GM12872 (cell line): ENCODE results near the gene HOXA4.

Experiments used
- CTCF ChIP-seq: IDR thresholded peaks from 3 replicates; pipeline ENCODE4 v1.5.1; 2011; ENCODE audit warnings: low read depth, mild to moderate bottlenecking, low read length, moderate library complexity; ENCODE audit not compliant: insufficient read depth

The HOXA4 gene

DNA sequence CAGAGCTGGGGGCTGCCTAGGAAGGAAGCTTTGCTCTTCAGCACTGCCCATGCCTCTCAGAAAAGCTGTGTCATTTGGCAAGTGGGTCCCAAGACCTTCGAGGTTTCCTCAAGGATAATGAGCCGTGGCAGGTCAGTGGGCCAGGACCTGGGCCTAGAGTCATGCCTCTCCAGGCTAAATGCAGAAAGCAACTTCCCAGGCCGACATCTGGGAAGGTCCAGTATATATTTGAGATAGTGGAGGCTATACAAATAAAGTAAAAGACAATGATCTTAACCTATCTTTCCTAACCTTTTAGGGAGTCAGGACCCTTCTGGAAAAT is 45.9 kb upstream of the HOXA4 start:
- no peak for TF ChIP-seq CTCF

DNA sequence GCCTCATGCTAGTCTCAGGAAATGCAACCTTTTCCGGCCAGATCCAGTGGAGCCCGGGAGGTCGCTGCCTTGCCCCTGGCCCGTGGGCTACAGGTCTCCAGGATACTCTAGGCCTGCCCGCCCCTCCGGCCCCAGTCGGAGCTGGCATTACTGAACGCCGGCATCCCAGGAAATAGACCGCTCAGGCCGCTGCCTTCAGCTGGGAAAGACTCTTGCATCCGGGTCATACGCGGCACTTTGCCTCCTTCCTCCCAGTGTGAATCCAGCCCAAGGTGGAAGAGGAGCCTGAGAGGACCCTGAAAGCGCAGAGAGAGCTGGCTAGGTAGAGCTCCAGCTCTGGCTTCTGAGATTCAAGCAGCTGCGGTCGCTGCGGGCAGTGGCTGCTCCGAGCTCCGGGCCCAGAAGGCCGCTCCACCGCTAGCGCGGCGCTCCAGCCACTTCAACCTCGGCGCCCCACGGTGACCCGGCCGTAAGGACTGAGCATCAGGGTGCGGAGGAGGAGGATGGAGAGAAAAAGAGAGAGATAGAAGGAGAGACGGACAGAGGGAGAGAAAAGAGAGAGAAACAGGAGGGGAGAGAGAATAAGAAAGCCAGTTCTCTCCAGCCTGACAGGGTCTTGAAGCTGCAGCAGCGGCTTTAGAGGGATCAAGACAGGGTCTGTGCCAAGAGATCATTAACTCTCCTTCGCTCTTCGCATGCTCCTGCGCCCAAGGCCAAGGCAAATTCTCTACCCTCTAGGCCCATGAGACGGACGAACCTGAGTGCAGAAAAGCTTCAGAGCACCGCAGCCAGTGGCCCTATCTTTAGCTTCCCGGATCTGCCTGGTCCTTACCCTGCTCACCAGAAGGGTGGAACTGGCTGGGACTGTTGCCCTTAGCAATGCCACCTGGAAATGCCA is 45.3 kb upstream of the HOXA4 start:
- TF ChIP-seq CTCF = no peak

DNA sequence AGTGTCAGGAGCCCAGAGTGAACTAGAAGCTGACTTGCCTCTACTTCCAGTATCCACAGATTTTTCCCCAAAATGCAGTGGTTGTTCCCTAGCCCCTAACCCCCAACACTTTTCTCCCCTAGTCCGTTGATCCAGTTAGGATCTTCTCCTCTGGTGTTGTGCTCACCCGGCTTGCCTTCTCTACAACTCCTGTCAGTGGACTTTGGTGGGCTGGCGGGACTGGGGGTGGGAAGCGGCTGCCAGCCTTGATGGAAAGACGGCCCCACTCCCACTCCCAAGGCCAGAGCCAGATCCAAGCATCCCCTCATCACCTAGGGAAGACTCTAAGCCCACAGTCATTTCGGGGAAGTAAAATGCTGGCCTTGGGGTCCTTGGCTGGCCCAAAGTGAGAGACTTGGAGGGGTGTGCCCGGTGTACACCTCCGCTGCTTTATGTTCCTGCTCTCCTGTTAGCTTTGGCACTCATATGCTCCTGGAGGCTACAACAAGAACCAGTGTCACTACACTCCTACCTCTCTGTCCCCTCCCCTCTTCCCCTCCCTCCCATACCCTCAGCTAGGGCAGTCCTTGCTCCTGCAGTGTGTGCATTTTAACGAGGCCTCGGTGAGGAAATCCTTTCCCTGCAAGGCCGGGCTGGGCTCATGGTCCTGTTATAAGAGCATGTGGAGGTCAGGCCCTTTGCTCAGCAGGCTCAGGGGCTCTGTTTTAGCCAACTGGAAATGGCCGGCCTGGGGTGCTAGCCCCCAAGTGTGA is 44.5 kb upstream of the HOXA4 start:
- TF ChIP-seq CTCF = no peak

DNA sequence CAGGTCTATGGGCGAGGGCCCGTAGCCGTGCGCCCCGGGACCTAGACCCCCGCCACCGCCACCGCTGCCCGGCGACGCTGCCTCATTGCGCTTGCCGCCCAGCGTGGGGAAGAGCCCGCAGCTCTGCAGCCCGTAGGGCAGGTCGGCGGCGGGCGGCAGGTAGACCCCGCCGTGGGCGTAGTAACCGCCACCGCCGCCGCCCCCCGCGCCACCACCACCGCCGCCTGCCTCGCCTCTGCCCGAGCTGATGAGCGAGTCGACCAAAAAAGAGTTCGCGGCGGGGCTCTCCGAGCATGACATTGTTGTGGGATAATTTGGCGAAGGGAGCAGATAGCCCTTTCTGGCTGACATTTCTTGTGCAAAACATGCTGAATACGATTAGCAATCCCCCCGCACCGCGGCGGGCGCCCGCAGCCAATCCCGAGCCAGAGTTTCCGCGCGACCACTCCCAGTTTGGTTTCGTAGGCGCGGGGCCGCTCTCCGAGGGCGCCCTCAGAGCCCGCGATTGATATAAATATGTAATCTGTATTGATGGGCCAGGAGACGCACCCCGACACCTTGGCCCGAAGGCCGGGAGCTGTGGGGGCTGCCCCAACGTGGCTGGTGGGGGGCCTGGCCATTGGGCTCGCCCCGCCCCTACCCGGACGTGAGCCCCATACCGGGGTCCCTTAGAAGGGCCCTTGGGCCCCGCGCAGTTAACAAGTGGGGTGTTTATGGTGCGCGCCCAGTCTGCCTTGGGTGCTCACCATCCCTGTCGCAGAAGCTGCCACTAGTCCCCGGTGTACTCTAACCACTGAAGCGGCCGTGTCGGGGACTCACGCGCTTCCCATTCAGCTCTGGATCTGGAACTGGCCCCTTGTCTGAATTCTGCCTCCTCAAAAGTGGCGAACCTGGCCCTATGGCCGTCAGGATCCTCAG is 43.7 kb upstream of the HOXA4 start, which contains the start of gene HOXA10:
Gene HOXA10, minus strand, starts transcription at position 365 of the 918 bp plus-strand sequence. Its CDS starts 14 bp downstream, at position 351.
- no peak for TF ChIP-seq CTCF

DNA sequence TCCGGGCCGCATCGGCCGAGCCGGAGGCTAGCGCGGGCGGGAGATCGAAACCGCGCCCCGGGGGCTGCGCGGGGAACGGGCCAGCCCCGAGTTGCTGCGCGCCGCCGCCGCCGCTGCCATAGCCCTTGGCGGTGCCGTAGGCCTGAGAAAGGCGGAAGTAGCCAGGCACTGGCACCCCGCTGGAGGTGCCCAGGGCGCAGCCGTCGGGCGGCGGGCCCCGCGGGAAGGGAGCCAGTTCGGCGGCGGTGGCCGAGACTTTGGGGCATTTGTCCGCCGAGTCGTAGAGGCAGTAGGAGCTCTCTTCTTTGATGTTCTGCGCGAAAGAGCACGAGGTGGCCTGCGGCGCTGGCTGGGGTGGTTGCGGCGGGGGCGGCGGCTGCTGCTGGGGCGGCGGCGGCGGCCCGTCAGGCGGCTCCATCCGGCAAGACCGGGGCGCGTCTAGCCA is 43.0 kb upstream of the HOXA4 start:
- no peak for TF ChIP-seq CTCF

DNA sequence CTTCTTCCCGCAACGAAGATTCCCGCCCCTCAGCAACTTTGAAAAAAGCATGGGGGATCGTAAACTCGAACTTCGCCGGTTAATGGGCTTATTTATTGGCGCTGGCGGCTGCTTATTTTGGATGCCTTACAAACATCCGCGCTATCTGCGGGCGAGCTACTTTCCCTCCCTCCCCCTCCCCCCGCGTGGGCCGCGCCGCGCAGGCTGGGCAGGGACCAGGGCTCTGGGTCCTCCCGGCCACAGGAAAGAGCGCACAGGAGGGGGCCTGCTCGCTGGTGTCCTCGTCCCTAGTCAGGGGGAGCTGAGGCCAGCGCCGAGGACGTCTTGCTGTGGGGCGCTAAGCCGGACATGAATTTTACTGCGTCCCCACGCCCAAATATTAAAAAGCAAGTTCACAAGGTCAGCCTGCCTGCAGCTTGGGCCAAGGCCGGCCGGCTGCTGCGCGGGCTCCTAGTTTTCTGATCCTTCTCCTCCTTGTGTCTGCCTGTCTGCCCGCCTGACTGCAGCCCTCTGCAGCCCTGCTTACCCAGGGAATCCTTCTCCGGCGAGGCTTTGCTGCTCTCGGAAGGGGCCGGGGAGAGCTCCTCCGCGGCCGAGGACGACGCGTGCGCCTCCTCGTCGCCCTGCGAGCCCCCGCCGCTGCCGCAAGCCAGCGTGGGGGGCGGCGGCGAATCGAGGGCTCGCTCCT is 42.4 kb upstream of the HOXA4 start:
- no peak for TF ChIP-seq CTCF
